HUES6 (cell line): ENCODE measurements around the gene TAS2R42.

Experiments
- H3K27ac ChIP-seq: 2 replicates; pipeline ENCODE4 v1.7.0; 2013; ENCODE audit warnings: low read depth, mild to moderate bottlenecking, low read length, inconsistent platforms
- H3K27me3 ChIP-seq: 2 replicates; pipeline ENCODE4 v1.6.1; 2013; ENCODE audit warnings: low read length; ENCODE audit not compliant: control insufficient read depth, insufficient read depth
- H3K36me3 ChIP-seq: 2 replicates; pipeline ENCODE4 v1.6.1; 2013; ENCODE audit warnings: low read length; ENCODE audit not compliant: control insufficient read depth, insufficient read depth
- H3K4me1 ChIP-seq: 2 replicates; pipeline ENCODE4 v1.6.1; 2013; ENCODE audit warnings: low read length; ENCODE audit not compliant: control insufficient read depth, insufficient read depth
- H3K4me3 ChIP-seq: 2 replicates; pipeline ENCODE4 v1.5.1; 2013; ENCODE audit warnings: low read depth, low read length
- H3K9ac ChIP-seq: one replicate; pipeline ENCODE4 v1.6.1; 2013; ENCODE audit warnings: mild to moderate bottlenecking, low read length
- H3K9me3 ChIP-seq: 2 replicates; pipeline ENCODE4 v1.6.1; 2013; ENCODE audit warnings: low read depth, low read length; ENCODE audit not compliant: control insufficient read depth, insufficient read depth

Gene TAS2R42

DNA sequence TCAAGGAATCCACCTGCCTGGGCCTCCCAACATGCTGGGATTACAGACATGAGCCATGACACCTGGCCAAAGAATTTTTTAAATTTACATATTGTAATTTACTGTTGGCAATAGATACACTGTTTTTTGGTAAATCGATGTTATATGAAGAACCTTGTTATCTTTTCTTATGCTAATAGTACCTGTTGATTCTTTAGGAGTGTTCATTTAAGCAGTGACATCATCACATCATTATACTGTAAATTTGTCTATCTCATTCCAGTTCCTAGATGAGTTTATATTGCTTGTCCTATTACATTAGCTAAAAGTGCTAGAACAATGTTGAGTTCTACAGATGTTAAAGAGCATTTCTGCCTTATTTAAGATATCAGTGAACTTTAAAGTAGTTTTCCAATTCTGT lies 39.3 kb downstream of the TAS2R42 start:
- Histone ChIP-seq H3K4me3 (no peak overlapping the region), H3K9ac (no peak overlapping the region), H3K4me1 (no peaks in the 10 kb centered on the region), H3K27me3 (no peaks in the 10 kb centered on the region), H3K9me3 (peaks cover 12% of the 10 kb centered on the region), H3K27ac (no peak overlapping the region), H3K36me3 (peaks cover 6% of the 10 kb centered on the region; the same call in 1 of the 2 replicates)

DNA sequence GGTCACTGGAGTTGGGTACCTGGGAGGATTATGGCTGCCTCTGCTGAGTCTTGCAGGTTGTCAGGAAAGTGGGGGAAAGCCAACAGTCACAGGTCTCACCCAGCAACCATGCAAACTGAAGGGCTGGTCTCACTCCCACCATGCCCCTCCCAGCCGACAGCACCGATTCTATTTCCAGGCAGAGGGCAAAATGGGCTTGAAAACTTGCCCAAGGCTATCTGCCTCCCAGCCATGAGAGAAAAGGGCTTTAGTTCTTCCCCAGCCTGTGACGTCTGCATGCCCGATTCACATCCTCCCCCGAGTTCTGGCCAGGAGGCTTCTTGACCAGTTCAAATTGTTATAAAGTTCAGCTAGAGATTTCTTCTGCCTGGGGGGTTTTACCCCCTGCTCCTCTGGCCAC lies 42.4 kb downstream of the TAS2R42 start:
- H3K4me1 ChIP-seq: no peaks in the 10 kb centered on the region
- no peak overlapping the region for H3K27ac ChIP-seq
- peaks cover 5% of the 10 kb centered on the region; the same call in 1 of the 2 replicates for H3K9me3 ChIP-seq
- H3K27me3 ChIP-seq: no peaks in the 10 kb centered on the region
- no peak overlapping the region for H3K4me3 ChIP-seq
- H3K36me3 ChIP-seq: peaks cover 10% of the 10 kb centered on the region; the same call in 1 of the 2 replicates
- H3K9ac ChIP-seq: no peak overlapping the region

DNA sequence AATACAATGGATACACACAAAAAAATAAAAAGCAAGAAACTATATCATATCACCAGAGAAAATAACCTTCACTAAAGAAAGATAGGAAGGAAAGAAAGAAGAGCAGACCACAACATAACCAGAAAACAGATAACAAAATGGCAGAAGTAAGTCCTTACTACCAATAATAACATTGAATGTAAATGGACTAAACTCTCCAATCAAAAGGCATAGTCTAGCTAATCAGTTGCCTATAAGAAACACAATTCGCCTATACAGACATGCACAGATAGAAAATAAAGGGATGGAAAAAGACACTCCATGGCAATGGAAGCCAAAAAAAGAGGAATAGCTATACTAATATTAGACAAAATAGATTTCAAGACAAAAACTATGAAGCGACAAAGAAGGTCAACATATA lies 43.4 kb downstream of the TAS2R42 start:
- Histone ChIP-seq H3K27ac (no peak overlapping the region), H3K4me3 (no peak overlapping the region), H3K4me1 (no peaks in the 10 kb centered on the region), H3K9me3 (peaks cover 5% of the 10 kb centered on the region; the same call in 1 of the 2 replicates), H3K36me3 (peaks cover 10% of the 10 kb centered on the region; the same call in 1 of the 2 replicates), H3K27me3 (no peaks in the 10 kb centered on the region), H3K9ac (no peak overlapping the region)

DNA sequence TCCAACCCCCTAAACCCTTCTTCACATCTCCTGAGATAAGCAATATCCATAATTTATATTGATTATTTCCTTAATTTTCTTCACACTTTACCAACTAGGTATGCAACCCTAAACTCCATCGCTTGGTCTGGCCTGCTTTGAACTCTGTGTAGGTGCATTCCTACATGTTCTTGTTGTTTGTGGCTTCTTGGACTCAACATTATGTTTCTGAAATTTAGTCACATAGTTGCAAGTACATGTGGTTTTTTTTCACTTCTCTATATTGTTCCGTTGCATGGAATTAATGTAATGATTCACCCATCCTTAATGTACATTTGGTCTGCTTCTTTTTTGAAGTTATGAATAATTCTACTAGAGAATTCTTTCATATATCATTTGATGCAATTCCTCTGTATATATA lies 50.7 kb downstream of the TAS2R42 start:
- no peak overlapping the region for H3K27ac ChIP-seq
- H3K4me1 ChIP-seq: no peaks in the 10 kb centered on the region
- no peaks in the 10 kb centered on the region for H3K27me3 ChIP-seq
- H3K36me3 ChIP-seq: peaks cover 4% of the 10 kb centered on the region; the same call in 1 of the 2 replicates
- H3K4me3 ChIP-seq: no peak overlapping the region
- H3K9me3 ChIP-seq: no peaks in the 10 kb centered on the region
- H3K9ac ChIP-seq: no peak overlapping the region
